Endometrium (tissue), 2 donors: ENCODE data around the gene PCID2.

Experiments
- FAIRE-seq: peaks from 2 replicates; lab custom pipeline; 2012; peaks lifted over from hg19 to GRCh38; lab: Jason Lieb, UNC
- donor health status: control.
- donor health status: control.

Gene PCID2

GRCh38 chr13:113187263-113187669, 21.2 kb downstream of the PCID2 start:
- FAIRE-seq: no peak

GRCh38 chr13:113186061-113186900, 22.2 kb downstream of the PCID2 start:
- no peak for FAIRE-seq

DNA sequence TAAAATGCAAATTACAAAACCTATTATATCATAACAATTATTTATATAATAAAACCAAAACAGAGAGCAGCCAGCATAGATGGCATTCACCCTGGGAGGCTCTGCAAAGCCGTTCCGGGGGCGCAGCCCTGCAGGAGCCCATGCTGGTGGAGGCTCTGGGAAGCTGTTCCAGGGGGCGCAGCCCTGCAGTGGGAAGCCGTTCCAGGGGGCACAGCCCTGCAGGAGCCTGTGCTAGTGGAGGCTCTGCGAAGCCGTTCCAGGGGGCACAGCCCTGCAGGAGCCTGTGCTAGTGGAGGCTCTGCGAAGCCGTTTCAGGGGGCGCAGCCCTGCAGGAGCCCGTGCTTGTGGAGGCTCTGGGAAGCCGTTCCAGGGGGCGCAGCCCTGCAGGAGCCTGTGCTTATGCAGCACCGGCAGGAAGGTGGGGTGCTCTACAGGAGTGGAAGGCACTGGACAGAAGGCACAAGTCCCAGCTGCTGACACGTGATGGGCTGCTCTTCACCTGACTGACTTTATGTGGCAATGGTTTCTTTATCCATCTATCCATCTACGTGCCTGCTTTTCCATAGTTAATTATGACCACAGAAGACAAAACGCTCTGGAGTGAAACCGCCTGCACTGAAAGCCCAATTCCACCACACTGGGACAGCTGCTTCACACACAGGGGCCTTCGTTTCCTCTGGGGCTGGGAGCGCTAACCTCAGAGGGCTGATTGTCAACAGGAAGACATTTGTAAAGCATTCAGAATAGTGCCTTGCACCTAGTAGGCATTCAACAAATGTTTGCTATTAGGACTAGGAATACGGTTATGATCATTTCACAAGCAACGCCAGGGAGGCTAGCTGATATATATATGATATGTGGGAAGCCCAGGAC, 23.7 kb downstream of the PCID2 start:
- FAIRE-seq: no peak

GRCh38 chr13:113183450-113184129, 24.9 kb downstream of the PCID2 start:
- no peak for FAIRE-seq

DNA sequence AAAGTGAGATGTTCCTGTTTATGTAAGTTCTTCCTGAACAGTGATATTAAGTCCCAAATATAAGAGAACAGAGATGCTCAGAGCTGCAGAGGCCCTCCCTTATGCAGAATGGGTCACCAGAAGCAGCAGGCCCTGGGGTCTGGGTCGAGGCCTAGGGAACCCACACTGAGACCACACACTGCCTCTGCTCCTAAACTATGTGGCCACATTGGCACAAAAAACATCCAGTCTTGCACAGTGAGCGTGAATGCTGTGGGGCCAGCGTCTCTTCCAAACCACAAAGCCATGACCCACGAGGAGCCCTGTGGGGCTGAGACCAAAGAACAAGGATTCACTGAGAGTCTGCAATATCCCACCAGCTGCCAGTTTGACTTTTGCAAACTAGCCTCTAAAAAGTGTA, 26.4 kb downstream of the PCID2 start:
- FAIRE-seq: no peak

DNA sequence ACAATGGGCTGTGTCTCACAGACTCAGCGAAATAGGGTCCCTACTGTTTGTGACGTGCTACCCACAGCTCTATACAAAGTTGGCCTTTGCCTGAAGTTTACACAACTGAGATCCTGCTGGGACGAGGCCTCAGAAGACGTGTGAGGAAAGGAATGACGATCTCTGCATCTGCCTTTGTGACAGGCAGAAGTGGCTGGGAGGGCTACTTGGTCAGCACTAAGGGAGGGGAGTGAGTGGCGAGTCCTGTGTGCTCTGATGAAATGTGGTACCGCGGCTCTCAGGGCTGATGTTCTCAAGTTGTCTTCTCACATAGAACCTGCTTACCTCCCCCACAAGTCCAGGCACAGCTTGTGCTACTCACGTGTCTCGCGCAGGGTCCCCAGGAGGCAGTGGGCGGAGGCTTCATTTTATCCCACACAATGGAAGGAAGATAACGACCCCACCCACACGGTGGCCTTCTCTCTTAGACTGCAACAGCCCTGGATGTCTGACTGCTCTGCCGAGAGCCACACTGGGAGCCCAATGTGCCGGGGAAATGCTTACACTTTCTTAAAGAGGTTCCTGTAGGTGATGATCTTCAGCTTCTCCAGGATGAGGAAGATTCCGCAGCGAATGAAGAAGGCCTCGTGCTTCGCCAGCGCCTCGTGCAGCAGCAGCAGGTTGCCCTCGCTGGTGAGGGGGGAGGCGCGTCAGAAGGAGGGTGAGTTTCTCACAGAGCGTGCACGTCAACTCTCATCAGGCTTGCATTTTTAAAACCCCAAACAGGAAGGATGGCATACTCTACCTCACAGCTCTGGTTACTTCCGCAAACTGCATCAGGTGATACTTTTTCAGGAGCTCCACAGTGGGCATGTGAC, 28.9 kb downstream of the PCID2 start:
- FAIRE-seq: no peak

DNA sequence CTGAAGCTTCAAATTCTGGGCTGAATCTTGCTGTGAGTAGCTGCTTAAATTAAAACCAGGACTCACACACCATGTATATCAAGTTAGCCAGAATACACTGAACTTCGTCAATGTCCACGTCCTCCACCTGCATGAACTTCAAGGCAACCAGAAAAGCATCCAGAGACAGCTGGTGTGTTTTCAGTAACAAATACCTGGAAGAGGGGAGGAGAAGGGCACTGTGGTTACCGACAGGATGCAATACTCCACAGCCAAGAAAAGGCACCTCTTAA, 29.6 kb downstream of the PCID2 start:
- no peak for FAIRE-seq

GRCh38 chr13:113178070-113178895, 30.2 kb downstream of the PCID2 start:
- FAIRE-seq: no peak

- no peak for FAIRE-seq
These were observed 31.6 kb downstream of the PCID2 start for GRCh38 chr13:113176822-113177221.

GRCh38 chr13:113176280-113176679, 32.2 kb downstream of the PCID2 start:
- FAIRE-seq: no peak

DNA sequence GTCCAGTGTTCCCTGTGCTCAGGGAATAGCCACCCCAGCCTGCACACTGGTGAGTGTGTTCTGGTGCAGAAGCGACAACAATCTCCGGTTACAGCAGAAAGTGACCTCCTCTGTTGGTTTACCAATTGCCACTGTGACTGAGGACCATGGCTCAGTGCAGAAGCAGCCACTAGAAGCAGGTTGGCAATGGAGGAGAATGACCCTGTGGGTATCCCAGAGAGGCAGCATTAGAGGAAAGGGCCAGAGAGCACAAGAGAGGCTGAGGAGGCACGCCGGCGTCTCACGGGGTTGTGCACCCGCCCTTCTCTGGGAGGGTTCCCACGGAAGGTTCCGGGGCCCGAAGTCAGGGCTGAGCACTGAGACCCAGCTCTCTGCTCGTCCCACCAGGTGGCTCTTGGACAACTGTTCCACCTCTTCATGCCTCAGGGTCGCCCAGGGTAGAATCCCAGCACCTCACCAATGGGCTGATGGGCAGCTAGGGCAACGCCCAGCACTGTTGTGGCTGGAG, 36.0 kb downstream of the PCID2 start:
- FAIRE-seq: no peak

GRCh38 chr13:113171250-113172125, 37.0 kb downstream of the PCID2 start:
- FAIRE-seq: no peak

DNA sequence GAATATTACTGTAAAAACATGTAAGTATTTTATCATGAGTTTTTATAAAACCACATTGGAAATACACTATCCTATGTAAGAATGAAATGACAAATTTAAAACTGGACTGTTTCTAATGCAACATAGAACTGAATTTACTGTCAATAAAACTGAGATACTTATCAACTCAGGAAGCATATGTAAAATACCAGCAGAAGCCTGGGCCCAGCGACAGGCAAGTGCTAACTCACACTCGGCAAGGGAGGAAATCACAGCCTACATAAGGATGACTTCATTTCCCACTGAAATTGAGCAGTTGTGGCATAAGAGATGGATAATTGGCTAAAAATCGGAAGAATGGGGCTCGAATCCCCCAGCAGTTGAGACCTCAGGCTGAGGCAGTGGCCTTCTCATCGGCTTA, 38.0 kb downstream of the PCID2 start:
- no peak for FAIRE-seq

- FAIRE-seq: no peak
These were observed 38.9 kb downstream of the PCID2 start for GRCh38 chr13:113169277-113170272.

GRCh38 chr13:113168211-113168610, 40.3 kb downstream of the PCID2 start:
- no peak for FAIRE-seq

GRCh38 chr13:113167575-113167974, 40.9 kb downstream of the PCID2 start:
- FAIRE-seq: no peak

DNA sequence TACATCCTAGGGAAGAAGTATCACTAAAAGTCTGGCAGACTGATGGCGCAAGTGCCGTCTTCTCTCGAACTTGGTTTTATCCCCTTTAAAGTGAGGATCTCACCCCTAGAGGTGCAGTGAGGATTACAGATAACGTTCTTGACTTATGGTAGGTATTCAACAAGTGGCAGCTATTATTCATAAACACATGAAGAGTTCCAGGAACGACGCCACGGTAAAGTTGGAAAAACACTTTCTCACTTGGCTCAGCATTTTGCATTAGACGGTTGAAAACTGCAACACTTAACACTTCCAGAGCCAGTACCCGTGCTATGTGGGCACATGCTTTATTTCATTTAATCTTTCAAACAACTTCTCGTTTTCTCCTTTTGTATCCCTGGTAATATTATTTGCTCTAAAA, 41.3 kb downstream of the PCID2 start:
- no peak for FAIRE-seq

GRCh38 chr13:113166681-113167080, 41.8 kb downstream of the PCID2 start:
- FAIRE-seq: no peak

DNA sequence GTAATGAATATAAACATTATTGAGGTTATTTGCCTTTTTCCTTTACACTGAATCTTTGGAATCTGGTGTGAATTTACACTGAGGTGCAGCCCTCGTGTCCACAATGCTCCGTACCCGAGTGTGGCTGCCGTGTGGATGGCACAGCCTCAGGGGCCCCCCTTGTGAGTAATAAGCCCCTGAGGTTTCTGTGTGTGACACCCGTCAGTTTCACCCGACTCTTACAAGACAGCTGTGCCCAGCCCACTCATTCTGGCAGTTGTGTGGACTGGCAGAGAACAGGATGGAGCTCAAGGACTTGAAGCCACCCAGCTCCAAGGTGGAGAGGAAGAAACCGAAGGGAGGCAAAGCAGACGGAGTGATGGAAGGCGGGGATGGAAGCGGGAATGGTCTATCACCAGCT, 42.2 kb downstream of the PCID2 start:
- no peak for FAIRE-seq
